ENCODE results near the gene PSTK. TPM values are rescaled to one million over a fixed set of nuclear protein-coding genes. Genes with fewer than 3 reads are reported as not detected.
A peak's percentile ranks its signal among the peaks of the same experiment; 100 is the strongest.

Gene PSTK
- total and polyA plus RNA-seq, 2 experiments from 2014 or later, result 1.4 to 7.0 TPM

GRCh38 chr10:123009105-123009820 lies 29.1 kb downstream of the PSTK start:
- H3F3A ChIP-seq (ENCODE audit: insufficient read depth), result no peaks in the 10 kb centered on the region
- H3K27me3 ChIP-seq (replicated peaks; ENCODE audit: insufficient read depth), result no peaks in the 10 kb centered on the region
- peak overlapping the region; percentile 82 for H3K9ac ChIP-seq
- H3K9me2 ChIP-seq (ENCODE audit: insufficient read depth), result no peaks in the 10 kb centered on the region
- H3K4me1 ChIP-seq (ENCODE audit: insufficient read depth), result peaks cover 14% of the 10 kb centered on the region; the same call in 1 of the 2 replicates
- no peak overlapping the region for H3K27ac ChIP-seq
- TF ChIP-seq EZH2phosphoT487 (IDR thresholded peaks at IDR 0.05; ENCODE audit: insufficient read depth, low read depth) (no peak), EZH2 (IDR thresholded peaks at IDR 0.05; ENCODE audit: insufficient read depth, poor library complexity, severe bottlenecking) (no peak)
- 2 to 3% methylated on average over 33 to 34 of the region's 34 CpGs for WGBS, 2 experiments (ENCODE audit: low coverage in 1 of 2, low lambda C conversion rate in 2 of 2, missing lambda C conversion rate in 2 of 2)
- H3K36me3 ChIP-seq (ENCODE audit: low read depth), result no peaks in the 10 kb centered on the region; the same call in 1 of the 2 replicates
- peak overlapping the region; percentile 86 for H3K4me3 ChIP-seq
- DNase-seq, result peak; percentile 31
- peak overlapping the region; percentile 98 for H2AFZ ChIP-seq
- 0 out of 2 replicates have a peak, but pooled peaks cover 4% of the 10 kb centered on the region for H4K20me1 ChIP-seq (ENCODE audit: insufficient read depth)
- in situ Hi-C loops (cut with MboI), result no loop called here
- H3K4me2 ChIP-seq (ENCODE audit: unreplicated experiment), result peak overlapping the region; percentile 85
- peaks cover 43% of the 10 kb centered on the region for H3K79me2 ChIP-seq (ENCODE audit: insufficient read depth)
- no peaks in the 10 kb centered on the region for H3K9me3 ChIP-seq (ENCODE audit: low read depth)

- WGBS, 2 experiments (ENCODE audit: low coverage in 1 of 2, low lambda C conversion rate in 2 of 2, missing lambda C conversion rate in 2 of 2), result 78 to 80% methylated on average over 3 of the region's 3 CpGs
- peaks cover 10% of the 10 kb centered on the region; the same call in 1 of the 2 replicates for H3K4me1 ChIP-seq (ENCODE audit: insufficient read depth)
- peaks cover 16% of the 10 kb centered on the region for H3K79me2 ChIP-seq (ENCODE audit: insufficient read depth)
- TF ChIP-seq EZH2 (IDR thresholded peaks at IDR 0.05; ENCODE audit: insufficient read depth, poor library complexity, severe bottlenecking), result no peak
- TF ChIP-seq EZH2phosphoT487 (IDR thresholded peaks at IDR 0.05; ENCODE audit: insufficient read depth, low read depth), result no peak
- H3F3A ChIP-seq (ENCODE audit: insufficient read depth), result no peaks in the 10 kb centered on the region
- no peaks in the 10 kb centered on the region for H3K9me2 ChIP-seq (ENCODE audit: insufficient read depth)
- no peaks in the 10 kb centered on the region for H3K36me3 ChIP-seq (ENCODE audit: low read depth)
- no peaks in the 10 kb centered on the region for H4K20me1 ChIP-seq (ENCODE audit: insufficient read depth)
- H3K4me2 ChIP-seq (ENCODE audit: unreplicated experiment), result no peak overlapping the region
- H3K27me3 ChIP-seq (replicated peaks; ENCODE audit: insufficient read depth), result no peaks in the 10 kb centered on the region
- H3K27ac ChIP-seq, result no peak overlapping the region
- in situ Hi-C loops (cut with MboI), result no loop called here
- H3K9me3 ChIP-seq (ENCODE audit: low read depth), result no peaks in the 10 kb centered on the region
- H2AFZ ChIP-seq, result no peak overlapping the region
- no peak overlapping the region for H3K9ac ChIP-seq
- DNase-seq, result no peak
- no peak overlapping the region for H3K4me3 ChIP-seq
Measured at GRCh38 chr10:123011987-123012386, 31.8 kb downstream of the PSTK start.

GRCh38 chr10:123013456-123014419 lies 33.5 kb downstream of the PSTK start:
- Histone ChIP-seq H2AFZ (no peak overlapping the region), H3K9ac (no peak overlapping the region), H3F3A (ENCODE audit: insufficient read depth) (no peaks in the 10 kb centered on the region), H3K9me2 (ENCODE audit: insufficient read depth) (no peaks in the 10 kb centered on the region), H3K4me2 (ENCODE audit: unreplicated experiment) (no peak overlapping the region), H3K27me3 (replicated peaks; ENCODE audit: insufficient read depth) (no peaks in the 10 kb centered on the region), H3K9me3 (ENCODE audit: low read depth) (no peaks in the 10 kb centered on the region), H3K4me1 (ENCODE audit: insufficient read depth) (0 out of 2 replicates have a peak, but pooled peaks cover 6% of the 10 kb centered on the region), H3K27ac (no peak overlapping the region), H3K4me3 (no peak overlapping the region), H3K36me3 (ENCODE audit: low read depth) (no peaks in the 10 kb centered on the region), H4K20me1 (ENCODE audit: insufficient read depth) (no peaks in the 10 kb centered on the region), H3K79me2 (ENCODE audit: insufficient read depth) (no peaks in the 10 kb centered on the region)
- TF ChIP-seq EZH2 (IDR thresholded peaks at IDR 0.05; ENCODE audit: insufficient read depth, poor library complexity, severe bottlenecking), result no peak
- TF ChIP-seq EZH2phosphoT487 (IDR thresholded peaks at IDR 0.05; ENCODE audit: insufficient read depth, low read depth), result no peak
- in situ Hi-C loops (cut with MboI), result no loop called here
- 93 to 94% methylated on average over 36 to 41 of the region's 43 CpGs for WGBS, 2 experiments (ENCODE audit: low coverage in 1 of 2, low lambda C conversion rate in 2 of 2, missing lambda C conversion rate in 2 of 2)
- DNase-seq, result peak; percentile 14

- Histone ChIP-seq H4K20me1 (ENCODE audit: insufficient read depth) (no peaks in the 10 kb centered on the region), H3K4me2 (ENCODE audit: unreplicated experiment) (no peak overlapping the region), H2AFZ (no peak overlapping the region), H3K9me2 (ENCODE audit: insufficient read depth) (no peaks in the 10 kb centered on the region), H3K27ac (no peak overlapping the region), H3K9ac (no peak overlapping the region), H3K79me2 (ENCODE audit: insufficient read depth) (no peaks in the 10 kb centered on the region), H3K36me3 (ENCODE audit: low read depth) (no peaks in the 10 kb centered on the region), H3K27me3 (replicated peaks; ENCODE audit: insufficient read depth) (no peaks in the 10 kb centered on the region), H3K4me3 (no peak overlapping the region), H3F3A (ENCODE audit: insufficient read depth) (no peaks in the 10 kb centered on the region), H3K4me1 (ENCODE audit: insufficient read depth) (0 out of 2 replicates have a peak, but pooled peaks cover 3% of the 10 kb centered on the region), H3K9me3 (ENCODE audit: low read depth) (no peaks in the 10 kb centered on the region)
- WGBS, 2 experiments (ENCODE audit: low coverage in 1 of 2, low lambda C conversion rate in 2 of 2, missing lambda C conversion rate in 2 of 2), result 81 to 93% methylated on average over 2 of the region's 2 CpGs
- in situ Hi-C loops (cut with MboI), result no loop called here
- no peak for DNase-seq
- TF ChIP-seq EZH2phosphoT487 (IDR thresholded peaks at IDR 0.05; ENCODE audit: insufficient read depth, low read depth), result no peak
- no peak for TF ChIP-seq EZH2 (IDR thresholded peaks at IDR 0.05; ENCODE audit: insufficient read depth, poor library complexity, severe bottlenecking)
Measured at GRCh38 chr10:123014772-123015171, 34.6 kb downstream of the PSTK start.
